Measurements from ENCODE around the gene BMPR2.

DNA sequence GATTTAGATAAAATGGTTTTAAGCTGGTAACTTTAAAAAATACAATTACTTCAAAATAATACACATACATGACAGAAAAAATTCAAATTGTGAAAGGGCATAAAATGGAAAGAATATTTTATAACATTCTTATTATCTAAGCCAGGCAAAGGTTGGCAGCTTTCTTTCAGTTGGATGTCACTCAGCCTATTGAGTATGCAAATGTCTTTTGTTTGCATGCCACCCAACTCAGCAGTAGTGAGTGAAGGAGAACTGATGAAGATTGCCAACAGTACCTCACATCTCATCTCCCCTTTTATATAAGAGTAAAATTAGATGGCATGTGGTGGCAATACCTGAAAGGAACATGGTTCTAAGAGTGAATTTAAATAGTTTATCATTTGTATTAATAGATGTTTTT, 24.8 kb downstream of the BMPR2 start:
- TF ChIP-seq EZH2 (IDR thresholded peaks at IDR 0.05; ENCODE audit: borderline replicate concordance, low read depth, low read length, poor library complexity, severe bottlenecking) = no peak
- TF ChIP-seq, protein P1, sequence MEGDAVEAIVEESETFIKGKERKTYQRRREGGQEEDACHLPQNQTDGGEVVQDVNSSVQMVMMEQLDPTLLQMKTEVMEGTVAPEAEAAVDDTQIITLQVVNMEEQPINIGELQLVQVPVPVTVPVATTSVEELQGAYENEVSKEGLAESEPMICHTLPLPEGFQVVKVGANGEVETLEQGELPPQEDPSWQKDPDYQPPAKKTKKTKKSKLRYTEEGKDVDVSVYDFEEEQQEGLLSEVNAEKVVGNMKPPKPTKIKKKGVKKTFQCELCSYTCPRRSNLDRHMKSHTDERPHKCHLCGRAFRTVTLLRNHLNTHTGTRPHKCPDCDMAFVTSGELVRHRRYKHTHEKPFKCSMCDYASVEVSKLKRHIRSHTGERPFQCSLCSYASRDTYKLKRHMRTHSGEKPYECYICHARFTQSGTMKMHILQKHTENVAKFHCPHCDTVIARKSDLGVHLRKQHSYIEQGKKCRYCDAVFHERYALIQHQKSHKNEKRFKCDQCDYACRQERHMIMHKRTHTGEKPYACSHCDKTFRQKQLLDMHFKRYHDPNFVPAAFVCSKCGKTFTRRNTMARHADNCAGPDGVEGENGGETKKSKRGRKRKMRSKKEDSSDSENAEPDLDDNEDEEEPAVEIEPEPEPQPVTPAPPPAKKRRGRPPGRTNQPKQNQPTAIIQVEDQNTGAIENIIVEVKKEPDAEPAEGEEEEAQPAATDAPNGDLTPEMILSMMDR (conservative IDR thresholded peaks at IDR 0.05; ENCODE audit: low read depth, low read length) = no peak
